HCT116 (cell line): Measurements from ENCODE around the gene CCDC138. TPM values are rescaled to one million over a fixed set of nuclear protein-coding genes. Genes with fewer than 3 reads are reported as not detected.

ENCODE experiments used
- ATAC-seq: fragments of 200-7000 bp; cut with Tn5 transposase; 2 replicates; pipeline ENCODE4 v1.9.1; 2020; ENCODE audit warnings: mild to moderate bottlenecking, moderate library complexity
- BruUV-seq: library from RNA; stranded (reverse); fragments of 400-500 nt; replicated peaks from 2 replicates; lab custom pipeline; 2021; lab: Mats Ljungman, UMichigan
- CTCF ChIA-PET: fragments of 300-600 bp; sonication (Branson Sonifier 250); formaldehyde crosslinking; loops from one replicate; lab custom pipeline; 2021; ENCODE audit warnings: antibody characterized with exemption; lab: Charles Lee
- POLR2A ChIA-PET: fragments of 300-600, 350-600 bp; sonication (Branson Sonifier 250); formaldehyde crosslinking; loops from one replicate; lab custom pipeline; 2021; ENCODE audit warnings: antibody characterized with exemption; lab: Charles Lee
- RAD21 ChIA-PET, 2 experiments: fragments of 300-600 bp; sonication (Branson Sonifier 250); formaldehyde crosslinking; loops; one replicate each; lab custom pipeline; 2023; ENCODE audit warnings: low total read pairs in 2 of 2; ENCODE audit not compliant: uncharacterized antibody in 2 of 2, unreplicated experiment in 2 of 2, low non-redundant PET in 1 of 2; lab: Charles Lee
- DNase-seq: peaks from one replicate; pipeline ENCODE4 v3.0.0-alpha.2; 2010; ENCODE audit warnings: low read depth, low spot score
- H2AFZ ChIP-seq: fragments of 200-600 bp; shearing (Covaris generic), sonication (generic); 2 replicates; pipeline ENCODE4 v1.6.1; 2017; ENCODE audit warnings: low read depth, mixed run types, mixed read lengths, antibody characterized with exemption, low read length; ENCODE audit not compliant: poor library complexity, severe bottlenecking
- H3K27ac ChIP-seq: 2 replicates; pipeline ENCODE4 v1.5.1; 2012; ENCODE audit warnings: low read depth, low read length
- H3K27me3 ChIP-seq: fragments of 200-600 bp; sonication (generic); 2 replicates; pipeline ENCODE4 v1.6.1; 2016; ENCODE audit warnings: mixed run types, low read length, mixed read lengths; ENCODE audit not compliant: insufficient read depth
- H3K36me3 ChIP-seq, 2 experiments: fragments of 200-500 bp in 1 of 2; fragments of 200-600 bp in 1 of 2; sonication (Bioruptor generic) in 1 of 2; sonication (generic) in 1 of 2; 2 replicates each; pipeline versions ENCODE4 v1.5.1 to v1.6.1; 2014 to 2016; ENCODE audit warnings: low read length in 2 of 2, inconsistent platforms in 1 of 2, mixed read lengths in 1 of 2, mixed run types in 1 of 2; ENCODE audit not compliant: insufficient read depth in 2 of 2, control insufficient read depth in 1 of 2
- H3K4me1 ChIP-seq, 2 experiments: fragments of 200-600 bp in 1 of 2; sonication (generic) in 1 of 2; 2 replicates each; pipeline versions ENCODE4 v1.5.1 to v1.6.1; 2012 to 2017; ENCODE audit warnings: low read length in 2 of 2, inconsistent platforms in 1 of 2, mild to moderate bottlenecking in 1 of 2, mixed read lengths in 1 of 2, mixed run types in 1 of 2, moderate library complexity in 1 of 2; ENCODE audit not compliant: insufficient read depth in 2 of 2, control insufficient read depth in 1 of 2
- H3K4me2 ChIP-seq: fragments of 200-600 bp; sonication (generic); 2 replicates; pipeline ENCODE4 v1.6.1; 2017; ENCODE audit warnings: mixed run types, low read length, mixed read lengths
- H3K4me3 ChIP-seq, 2 experiments: fragments of 200-600 bp in 1 of 2; sonication (generic) in 1 of 2; replicated peaks in 1 of 2; 2 replicates each; pipeline ENCODE4 v1.5.1; 2011 to 2016; ENCODE audit warnings: low read length in 2 of 2, control low read depth in 1 of 2, low read depth in 1 of 2, mild to moderate bottlenecking in 1 of 2, mixed read lengths in 1 of 2, mixed run types in 1 of 2
- H3K79me2 ChIP-seq: fragments of 200-600 bp; sonication (generic); 2 replicates; pipeline ENCODE4 v1.6.1; 2017; ENCODE audit warnings: mild to moderate bottlenecking, mixed run types, low read length, moderate library complexity, mixed read lengths; ENCODE audit not compliant: insufficient read depth
- H3K9ac ChIP-seq: fragments of 200-600 bp; sonication (generic); 2 replicates; pipeline ENCODE4 v1.6.1; 2016; ENCODE audit warnings: low read length, mixed read lengths
- H3K9me2 ChIP-seq: fragments of 200-600 bp; sonication (generic), shearing (Covaris generic); 2 replicates; pipeline ENCODE4 v1.6.1; 2017; ENCODE audit warnings: mixed run types, mild to moderate bottlenecking, moderate library complexity; ENCODE audit not compliant: insufficient read depth
- H3K9me3 ChIP-seq, 2 experiments: fragments of 200-500 bp in 1 of 2; fragments of 200-600 bp in 1 of 2; sonication (Bioruptor generic) in 1 of 2; sonication (generic) in 1 of 2; 2 replicates each; pipeline ENCODE4 v1.6.1; 2014 to 2017; ENCODE audit warnings: low read length in 2 of 2, mixed read lengths in 2 of 2, inconsistent platforms in 1 of 2, low read depth in 1 of 2, mild to moderate bottlenecking in 1 of 2, mixed run types in 1 of 2, moderate library complexity in 1 of 2; ENCODE audit not compliant: control insufficient read depth in 1 of 2, insufficient read depth in 1 of 2
- H4K20me1 ChIP-seq: fragments of 200-600 bp; sonication (generic), shearing (Covaris generic); 2 replicates; pipeline ENCODE4 v1.6.1; 2017; ENCODE audit warnings: mixed run types, mild to moderate bottlenecking, moderate library complexity; ENCODE audit not compliant: insufficient read depth
- ATF3 ChIP-seq: IDR thresholded peaks from 2 replicates; pipeline ENCODE4 v1.6.1; 2012
- CBX3 ChIP-seq: IDR thresholded peaks from 2 replicates; pipeline ENCODE4 v1.6.1; 2012; ENCODE audit warnings: low read depth
- CEBPB ChIP-seq: IDR thresholded peaks from 2 replicates; pipeline ENCODE4 v1.6.1; 2012; ENCODE audit warnings: low read depth
- CTCF ChIP-seq, 3 experiments: fragments of 200-600 bp in 1 of 3; sonication (generic) in 1 of 3; IDR thresholded peaks in 2 of 3; conservative IDR thresholded peaks in 1 of 3; 2 replicates each; pipeline ENCODE4 v1.5.1; 2012 to 2017; ENCODE audit warnings: low read depth in 2 of 3, low read length in 2 of 3, antibody characterized with exemption in 1 of 3, borderline replicate concordance in 1 of 3, control low read depth in 1 of 3, mild to moderate bottlenecking in 1 of 3, mixed read lengths in 1 of 3, mixed run types in 1 of 3, moderate library complexity in 1 of 3; ENCODE audit not compliant: insufficient read depth in 1 of 3
- JUND ChIP-seq: IDR thresholded peaks from 2 replicates; pipeline ENCODE4 v1.6.1; 2012
- MAX ChIP-seq: IDR thresholded peaks from 2 replicates; pipeline ENCODE4 v1.6.1; 2012
- SIN3A ChIP-seq: IDR thresholded peaks from 2 replicates; pipeline ENCODE4 v1.6.1; 2012; ENCODE audit warnings: low read depth
- SRF ChIP-seq: IDR thresholded peaks from 2 replicates; pipeline ENCODE4 v1.6.1; 2012; ENCODE audit warnings: low read depth
- YY1 ChIP-seq: IDR thresholded peaks from 2 replicates; pipeline ENCODE4 v1.6.1; 2011; ENCODE audit warnings: low read length, low read depth, moderate library complexity, mild to moderate bottlenecking; ENCODE audit not compliant: insufficient replicate concordance; ENCODE audit errors: extremely low read depth
- ZBTB33 ChIP-seq: IDR thresholded peaks from 2 replicates; pipeline ENCODE4 v1.6.1; 2011; ENCODE audit warnings: mild to moderate bottlenecking, low read length, moderate library complexity; ENCODE audit not compliant: insufficient replicate concordance; ENCODE audit errors: extremely low read depth
- ZNF274 ChIP-seq: fragments of 200-500 bp; sonication (Bioruptor generic); IDR thresholded peaks from 2 replicates; pipeline ENCODE4 v1.6.1; 2014; ENCODE audit warnings: mild to moderate bottlenecking, low read depth, low read length, inconsistent platforms
- intact Hi-C: fragments of 100-400 bp; cut with micrococcal nuclease; formaldehyde crosslinking; loops from 2 replicates; pipeline ENCODE4 v1.10.0; 2022
- total RNA-seq: library from RNA; stranded (reverse); gene quantifications from one replicate; pipeline ENCODE4 v1.2.1, GENCODE V29; 2021; ENCODE audit not compliant: unreplicated experiment
- TF ChIP-seq, protein P1 (sequence below): IDR thresholded peaks from 2 replicates; pipeline ENCODE4 v1.6.1; 2012; ENCODE audit warnings: low read depth

CCDC138 gene
- total RNA-seq, 1 experiment from 2014 or later, result 13.4 TPM

DNA sequence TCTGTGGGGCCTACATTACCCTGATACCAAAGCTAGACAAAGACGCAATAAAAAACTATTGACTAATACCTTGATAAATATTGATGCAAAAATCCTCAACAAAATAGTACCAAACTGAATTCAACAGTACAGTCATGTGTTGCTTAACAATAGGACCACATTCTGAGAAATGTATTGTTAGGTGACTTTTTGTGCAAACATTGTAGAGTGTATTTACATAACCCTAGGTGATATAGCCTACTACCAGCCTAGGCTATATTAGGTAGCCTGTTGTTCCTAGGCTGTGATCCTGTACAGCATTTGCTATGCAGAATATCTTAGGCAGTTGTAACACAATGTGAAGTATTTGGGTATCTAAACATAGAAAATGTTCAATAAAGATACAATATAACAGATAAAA lies 36.7 kb downstream of the CCDC138 start:
- TF ChIP-seq MAX (no peak), CTCF (IDR thresholded peaks at IDR 0.05 in 2 of 3, conservative IDR thresholded peaks at IDR 0.05 in 1 of 3; ENCODE audit: borderline replicate concordance in 1 of 3, insufficient read depth in 1 of 3, low read depth in 2 of 3, low read length in 2 of 3) (no peak), JUND (no peak), CBX3 (no peak), SIN3A (no peak), ZNF274 (no peak), SRF (no peak), ATF3 (no peak), YY1 (no peak), CEBPB (no peak), ZBTB33 (no peak)
- TF ChIP-seq, protein P1, sequence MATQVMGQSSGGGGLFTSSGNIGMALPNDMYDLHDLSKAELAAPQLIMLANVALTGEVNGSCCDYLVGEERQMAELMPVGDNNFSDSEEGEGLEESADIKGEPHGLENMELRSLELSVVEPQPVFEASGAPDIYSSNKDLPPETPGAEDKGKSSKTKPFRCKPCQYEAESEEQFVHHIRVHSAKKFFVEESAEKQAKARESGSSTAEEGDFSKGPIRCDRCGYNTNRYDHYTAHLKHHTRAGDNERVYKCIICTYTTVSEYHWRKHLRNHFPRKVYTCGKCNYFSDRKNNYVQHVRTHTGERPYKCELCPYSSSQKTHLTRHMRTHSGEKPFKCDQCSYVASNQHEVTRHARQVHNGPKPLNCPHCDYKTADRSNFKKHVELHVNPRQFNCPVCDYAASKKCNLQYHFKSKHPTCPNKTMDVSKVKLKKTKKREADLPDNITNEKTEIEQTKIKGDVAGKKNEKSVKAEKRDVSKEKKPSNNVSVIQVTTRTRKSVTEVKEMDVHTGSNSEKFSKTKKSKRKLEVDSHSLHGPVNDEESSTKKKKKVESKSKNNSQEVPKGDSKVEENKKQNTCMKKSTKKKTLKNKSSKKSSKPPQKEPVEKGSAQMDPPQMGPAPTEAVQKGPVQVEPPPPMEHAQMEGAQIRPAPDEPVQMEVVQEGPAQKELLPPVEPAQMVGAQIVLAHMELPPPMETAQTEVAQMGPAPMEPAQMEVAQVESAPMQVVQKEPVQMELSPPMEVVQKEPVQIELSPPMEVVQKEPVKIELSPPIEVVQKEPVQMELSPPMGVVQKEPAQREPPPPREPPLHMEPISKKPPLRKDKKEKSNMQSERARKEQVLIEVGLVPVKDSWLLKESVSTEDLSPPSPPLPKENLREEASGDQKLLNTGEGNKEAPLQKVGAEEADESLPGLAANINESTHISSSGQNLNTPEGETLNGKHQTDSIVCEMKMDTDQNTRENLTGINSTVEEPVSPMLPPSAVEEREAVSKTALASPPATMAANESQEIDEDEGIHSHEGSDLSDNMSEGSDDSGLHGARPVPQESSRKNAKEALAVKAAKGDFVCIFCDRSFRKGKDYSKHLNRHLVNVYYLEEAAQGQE, result no peak
- no peak for ATAC-seq
- H3K27me3 ChIP-seq, result no peaks in the 10 kb centered on the region

More for the DNA sequence above, 36.7 kb downstream of the CCDC138 start:
- Histone ChIP-seq H4K20me1 (no peaks in the 10 kb centered on the region), H3K4me1 (no peaks in the 10 kb centered on the region), H3K4me3 (no peak overlapping the region), H2AFZ (no peak overlapping the region), H3K9me3 (peaks cover 3 to 4% of the 10 kb centered on the region in 2 experiments; a peak in 1 of 4 replicates), H3K27ac (no peak overlapping the region), H3K79me2 (no peaks in the 10 kb centered on the region), H3K9ac (no peak overlapping the region), H3K4me2 (no peak overlapping the region), H3K36me3 (peaks cover 0 to 14% of the 10 kb centered on the region in 2 experiments; a peak in 1 of 4 replicates), H3K9me2 (no peaks in the 10 kb centered on the region)
- ChIA-PET RAD21 (no interaction called here), POLR2A (no interaction called here), CTCF (no interaction called here)
- no peak for DNase-seq
- intact Hi-C loops, result no loop called here
- BruUV-seq, result no TSS peak
